IMR-90 (cell line): ENCODE results near the gene TIAM2.

Experiments
- BHLHE40 ChIP-seq: fragments of 150-350 bp; IDR thresholded peaks from 2 replicates; pipeline ENCODE4 v1.6.1; 2016; ENCODE audit warnings: mild to moderate bottlenecking, low read depth, low read length
- CEBPB ChIP-seq: IDR thresholded peaks from 2 replicates; pipeline ENCODE4 v1.6.1; 2012; ENCODE audit warnings: low read depth, low read length, improper control_type of control experiment
- CTCF ChIP-seq: conservative IDR thresholded peaks from 2 replicates; pipeline ENCODE4 v1.5.1; 2012; ENCODE audit warnings: mild to moderate bottlenecking, low read depth, low read length, improper control_type of control experiment
- FOS ChIP-seq: fragments of 150-350 bp; IDR thresholded peaks from 2 replicates; pipeline ENCODE4 v1.6.1; 2016; ENCODE audit warnings: low read depth, low read length
- MAFK ChIP-seq: IDR thresholded peaks from 2 replicates; pipeline ENCODE4 v1.6.1; 2012; ENCODE audit warnings: low read depth, low read length, improper control_type of control experiment
- MXI1 ChIP-seq: IDR thresholded peaks from 2 replicates; pipeline ENCODE4 v1.6.1; 2012; ENCODE audit warnings: low read depth, mild to moderate bottlenecking, low read length, moderate library complexity, borderline replicate concordance
- POLR2A ChIP-seq: IDR thresholded peaks from 2 replicates; pipeline ENCODE4 v1.6.1; 2012; ENCODE audit warnings: mild to moderate bottlenecking, low read depth, low read length
- RAD21 ChIP-seq: IDR thresholded peaks from 2 replicates; pipeline ENCODE4 v1.6.1; 2012; ENCODE audit warnings: low read length, improper control_type of control experiment
- RFX5 ChIP-seq: IDR thresholded peaks from 2 replicates; pipeline ENCODE4 v1.8.0; 2012; ENCODE audit warnings: low read depth, mild to moderate bottlenecking, low read length, moderate library complexity
- SMC3 ChIP-seq: fragments of 150-350 bp; IDR thresholded peaks from 2 replicates; pipeline ENCODE4 v1.6.1; 2016; ENCODE audit warnings: low read depth, mild to moderate bottlenecking, antibody characterized with exemption, low read length, moderate library complexity

DNA sequence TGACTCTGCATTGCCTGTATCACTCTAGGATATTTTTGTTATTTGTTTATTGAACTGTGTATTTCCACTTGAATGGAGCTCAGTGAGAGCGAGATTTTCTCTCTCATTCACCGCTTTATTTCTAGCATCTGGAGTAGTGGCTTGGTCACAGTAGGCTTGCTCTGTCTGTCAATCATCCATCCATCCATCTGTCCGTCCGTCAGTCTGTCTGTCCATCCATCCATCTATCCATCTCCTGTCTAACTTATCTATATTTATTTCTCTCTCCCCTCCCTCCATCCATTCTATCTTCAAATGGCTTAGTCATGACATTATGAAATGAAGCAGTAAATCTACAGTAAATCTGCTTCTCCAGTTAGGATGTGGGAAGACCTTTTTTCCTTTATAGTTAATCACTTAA is 94.6 kb downstream of the TIAM2 start:
- TF ChIP-seq CTCF = no peak
- no peak for TF ChIP-seq POLR2A
- TF ChIP-seq BHLHE40 = no peak
- no peak for TF ChIP-seq RAD21
- TF ChIP-seq MAFK = no peak
- TF ChIP-seq MXI1 = no peak
- TF ChIP-seq FOS = no peak
- no peak for TF ChIP-seq RFX5
- TF ChIP-seq CEBPB = no peak
- no peak for TF ChIP-seq SMC3
